HG02884 (cell line): ENCODE measurements around the gene C2orf76.
A peak's percentile ranks its signal among the peaks of the same experiment; 100 is the strongest.

Experiments used
- ATAC-seq: cut with Tn5 transposase; IDR thresholded peaks from one replicate; pipeline ENCODE4 v1.9.1; 2021; ENCODE audit warnings: mild to moderate bottlenecking, moderate library complexity; ENCODE audit not compliant: unreplicated experiment

Gene C2orf76

DNA sequence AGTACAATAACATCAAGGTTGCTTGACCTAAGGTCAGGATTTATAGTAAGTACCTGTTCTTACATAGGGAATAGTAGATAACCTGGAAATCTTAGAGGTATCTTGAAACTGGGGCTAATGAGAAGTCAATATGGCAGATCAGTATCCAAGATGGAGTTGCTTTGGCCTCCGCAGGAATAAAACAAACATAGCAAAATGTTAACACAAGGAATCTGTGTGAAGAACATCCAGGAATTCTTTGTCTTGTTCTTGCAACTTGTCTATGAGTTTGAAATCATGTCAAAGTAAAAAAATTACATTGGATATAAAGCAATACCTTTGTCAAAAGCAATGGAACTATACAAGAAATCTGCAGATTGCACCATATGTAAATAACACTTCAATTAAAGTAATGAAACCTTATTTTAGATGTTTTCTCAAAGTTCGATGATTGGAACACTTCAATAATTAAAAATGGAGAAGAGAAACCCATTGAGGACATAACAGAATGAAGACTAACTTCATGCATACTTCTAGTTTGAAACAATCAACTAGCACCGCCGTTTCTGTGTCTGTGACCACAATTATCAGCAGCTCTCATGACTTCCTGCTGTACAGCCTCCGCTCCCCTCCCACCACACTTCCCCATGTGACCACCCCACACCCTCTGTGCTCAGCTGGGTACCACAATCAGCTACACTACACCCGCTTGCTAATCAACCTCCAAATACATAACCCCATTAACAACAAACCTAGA, 27.6 kb downstream of the C2orf76 start:
- ATAC-seq = peak; percentile 99

DNA sequence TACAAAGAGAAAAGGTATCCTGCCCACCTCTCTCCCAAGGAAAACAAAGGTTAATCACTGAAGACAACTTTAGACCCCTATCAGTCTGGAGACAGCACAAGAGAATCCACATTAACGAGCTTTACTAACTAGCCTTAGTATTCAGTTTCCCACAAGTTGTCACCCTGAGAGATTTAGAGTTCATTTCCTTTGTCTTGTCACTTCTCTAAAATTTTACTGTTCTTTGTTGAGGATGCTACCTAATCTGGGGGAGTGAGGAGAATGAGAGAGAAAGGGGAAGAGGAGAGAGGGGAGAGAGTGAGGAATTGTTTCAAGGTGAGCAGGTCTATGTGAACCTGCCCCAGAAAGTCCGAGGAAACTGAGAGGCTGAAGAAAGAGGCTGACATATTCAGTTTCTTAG, 28.4 kb downstream of the C2orf76 start:
- no peak for ATAC-seq

DNA sequence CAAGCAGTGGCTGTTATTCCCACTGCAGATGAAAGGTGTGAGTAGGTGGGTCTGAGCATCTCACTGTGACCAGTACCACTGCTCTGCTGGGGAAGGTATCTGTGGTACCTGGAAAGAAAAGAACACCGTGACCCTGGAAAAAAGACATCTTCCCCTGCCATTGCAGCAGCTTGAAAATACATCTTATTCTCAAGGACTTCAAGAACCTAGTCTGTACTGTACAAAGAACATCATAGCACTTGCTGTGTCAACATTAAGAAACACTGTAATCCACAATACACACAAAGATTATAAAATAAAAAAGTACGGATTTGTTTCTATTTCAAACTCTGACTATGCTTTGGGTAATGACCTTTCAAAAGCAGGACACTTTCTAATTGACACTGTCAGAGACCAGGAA, 28.9 kb downstream of the C2orf76 start:
- no peak for ATAC-seq

DNA sequence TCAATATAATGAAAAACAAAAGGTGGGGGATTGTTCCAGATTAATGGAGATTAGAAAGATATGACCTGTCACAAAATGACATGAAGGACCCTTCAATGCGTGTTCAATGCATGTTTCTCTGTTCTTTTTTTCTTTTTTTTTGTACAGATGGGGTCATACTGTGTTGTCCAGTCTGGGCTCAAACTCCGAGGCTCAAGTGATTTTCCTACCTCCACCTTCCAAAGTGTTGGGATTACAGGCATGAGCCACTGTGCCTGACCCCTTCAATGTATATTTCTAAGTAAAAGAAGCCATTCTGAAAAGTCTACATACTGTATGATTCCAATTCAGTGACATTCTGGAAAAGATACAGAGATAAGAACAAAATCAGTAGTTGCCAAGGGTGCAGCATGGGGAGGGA, 32.8 kb downstream of the C2orf76 start:
- ATAC-seq = no peak

DNA sequence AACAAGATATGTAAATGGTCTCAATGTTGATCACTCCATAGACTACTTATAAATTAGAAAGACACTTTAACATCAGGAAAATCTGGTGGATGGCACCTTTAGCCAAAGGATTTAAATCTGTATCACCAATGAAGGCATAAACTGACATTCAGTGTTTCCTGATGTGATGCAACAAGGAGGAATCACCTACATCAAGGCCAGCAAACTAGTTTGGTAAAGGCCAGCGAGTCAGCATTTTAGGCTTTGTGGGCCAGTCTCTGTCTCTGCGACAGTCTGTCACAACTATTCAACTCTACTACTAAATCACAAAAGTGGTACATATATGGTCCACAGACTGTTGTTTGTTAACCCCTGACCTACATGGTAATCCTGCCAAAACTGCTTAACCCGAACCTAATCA, 33.3 kb downstream of the C2orf76 start:
- no peak for ATAC-seq

DNA sequence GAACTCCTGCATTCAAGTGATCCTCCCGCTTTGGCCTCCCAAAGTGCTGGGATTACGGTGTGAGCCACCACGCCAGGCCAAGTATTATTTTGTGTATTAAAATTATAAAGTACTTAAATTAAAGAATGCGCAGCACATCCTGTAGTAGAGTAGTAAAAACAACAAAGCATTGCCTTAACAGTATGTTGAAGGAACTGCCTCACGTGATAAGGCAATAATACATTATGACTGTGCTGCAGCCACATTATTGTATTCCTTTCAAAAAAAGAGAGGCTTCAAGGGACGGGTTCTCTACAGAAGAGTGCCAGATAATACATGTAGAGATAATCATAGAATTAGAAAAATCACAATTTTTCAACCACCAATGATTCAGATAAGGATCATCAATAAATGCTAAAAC, 33.7 kb downstream of the C2orf76 start:
- no peak for ATAC-seq

DNA sequence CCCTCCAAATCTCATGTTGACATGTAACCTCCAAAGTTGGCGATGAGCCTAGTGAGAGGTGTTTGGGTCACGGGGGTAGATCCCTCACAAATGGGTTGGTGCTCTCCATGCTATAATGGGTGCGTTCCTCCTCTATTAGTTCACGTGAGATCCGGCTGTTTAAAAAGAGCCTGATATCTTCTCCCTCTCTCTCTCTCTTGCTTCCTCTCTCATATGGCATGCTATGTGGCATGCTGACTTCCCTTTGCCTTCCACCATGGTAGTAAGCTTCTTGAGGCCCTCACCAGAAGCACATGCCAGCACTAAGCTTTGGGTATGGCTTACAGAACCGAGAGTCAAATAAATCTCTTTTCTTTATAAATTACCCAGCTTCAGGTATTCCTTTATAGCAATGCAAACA, 39.2 kb downstream of the C2orf76 start:
- no peak for ATAC-seq

DNA sequence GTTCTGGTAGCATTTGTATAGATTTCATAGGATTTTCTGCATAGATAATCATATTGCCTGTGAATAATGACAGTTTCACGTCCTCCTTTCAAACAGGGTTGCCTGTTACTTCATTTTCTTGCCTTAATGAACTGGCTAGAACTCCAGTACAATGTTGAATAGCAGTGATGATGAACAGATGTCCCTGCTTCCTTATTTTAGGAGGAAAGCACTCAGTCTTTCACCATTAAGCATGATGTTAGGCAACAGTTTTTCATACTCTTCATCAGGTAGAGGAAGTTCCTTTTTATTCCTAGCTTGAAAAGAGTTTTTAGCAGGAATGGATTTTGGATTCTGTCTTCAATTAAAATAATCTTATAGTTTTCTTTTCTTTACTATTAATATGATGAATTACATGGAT, 39.7 kb downstream of the C2orf76 start:
- no peak for ATAC-seq

DNA sequence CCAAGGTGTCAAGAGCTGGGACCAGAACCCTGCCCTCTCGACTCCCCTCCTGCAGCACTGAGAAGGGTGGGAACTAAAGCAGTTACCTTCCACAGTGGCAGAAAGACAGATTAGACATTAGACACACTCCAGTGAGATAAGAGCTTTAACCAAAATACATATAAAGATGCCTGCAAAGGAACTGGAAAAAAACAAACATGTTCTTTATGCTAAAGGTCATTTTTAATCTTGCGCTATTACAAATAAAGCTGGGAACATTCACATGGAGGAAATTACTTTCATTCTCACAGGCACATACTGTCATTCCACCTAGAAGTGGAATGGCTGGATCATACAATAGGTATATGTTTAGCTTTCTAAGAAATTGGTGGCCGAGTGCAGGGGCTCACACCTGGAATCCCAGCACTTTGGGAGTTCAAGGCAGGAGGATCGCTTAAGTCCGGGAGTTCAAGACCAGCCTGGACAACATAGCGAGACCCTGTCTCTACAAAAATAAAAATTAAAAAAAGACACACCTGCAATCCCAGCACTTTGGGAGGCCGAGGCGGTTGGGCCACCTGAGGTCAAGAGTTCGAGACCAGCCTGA, 41.9 kb downstream of the C2orf76 start:
- no peak for ATAC-seq

DNA sequence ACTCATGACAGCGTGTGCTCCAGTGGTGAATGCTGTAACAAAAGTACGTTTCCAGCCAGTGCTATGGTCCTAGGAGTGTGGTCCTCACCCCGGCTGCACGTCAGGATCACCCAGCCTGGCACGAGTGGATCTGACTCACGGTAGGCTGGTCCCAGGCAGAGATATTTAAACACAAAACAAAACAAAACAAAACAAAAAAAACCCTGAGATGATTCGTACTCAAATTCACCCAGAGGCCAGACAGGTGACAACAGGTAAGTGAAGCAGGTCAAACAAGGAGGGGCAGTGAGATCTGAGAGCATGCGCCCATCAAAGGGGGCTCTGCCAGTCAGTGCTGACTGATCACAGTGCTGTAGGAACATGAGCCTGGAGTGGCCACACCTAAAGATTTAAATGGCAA, 43.2 kb downstream of the C2orf76 start:
- no peak for ATAC-seq

DNA sequence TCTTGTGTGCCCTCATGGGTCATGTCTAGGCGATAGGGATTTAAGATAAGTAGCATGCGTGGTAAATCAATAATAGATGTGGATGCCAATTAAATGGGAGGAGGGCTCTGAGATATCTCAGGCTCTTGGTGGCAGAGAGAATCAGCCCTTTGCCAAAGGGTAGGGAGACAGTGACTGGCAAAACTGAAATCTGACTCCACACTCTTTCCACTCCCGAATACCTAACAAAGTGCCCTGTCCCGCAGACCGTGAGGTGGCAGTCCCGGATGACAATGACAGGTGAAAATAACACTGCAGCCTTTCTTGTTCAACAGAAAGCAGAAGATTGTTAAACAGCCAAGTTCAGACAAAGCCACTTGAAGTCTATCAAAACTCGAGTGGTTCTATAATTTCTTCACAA, 47.0 kb downstream of the C2orf76 start:
- ATAC-seq = no peak

DNA sequence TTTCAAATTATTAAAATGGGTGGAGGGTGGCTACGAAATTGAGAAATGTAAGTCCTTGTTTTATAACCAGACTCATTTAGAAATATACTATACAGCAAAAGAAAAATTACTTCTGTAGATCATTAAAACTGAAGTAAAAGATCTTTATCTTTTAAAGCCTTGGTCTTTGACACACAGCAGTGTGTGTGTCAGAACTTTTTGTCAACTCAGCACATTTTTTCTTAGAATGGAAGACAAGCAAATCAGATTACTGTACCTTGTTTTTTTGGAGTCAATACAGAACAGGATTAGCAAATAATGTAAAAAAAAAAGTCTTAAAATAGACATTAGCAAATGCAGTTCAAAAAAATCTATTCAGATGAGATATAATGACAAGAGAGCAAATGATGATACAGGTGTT, 49.1 kb downstream of the C2orf76 start:
- no peak for ATAC-seq

DNA sequence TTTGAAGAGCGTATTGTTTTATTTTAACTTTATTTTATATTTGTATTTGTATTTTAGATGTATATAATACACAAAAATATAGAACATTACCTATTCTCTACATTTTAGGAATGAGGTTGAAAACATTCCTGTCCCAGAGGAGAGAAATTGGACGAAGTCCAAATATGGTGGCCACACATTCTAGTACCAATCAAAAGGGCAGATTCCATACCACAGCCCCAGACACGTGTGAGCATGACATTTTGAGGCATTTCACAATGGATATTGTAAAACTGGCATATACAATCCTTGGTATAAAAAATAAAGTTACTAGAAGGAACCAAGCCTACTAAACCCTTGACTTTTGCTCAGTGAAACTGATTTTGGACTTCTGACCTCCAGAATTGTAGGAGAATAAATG, 50.6 kb downstream of the C2orf76 start:
- no peak for ATAC-seq

DNA sequence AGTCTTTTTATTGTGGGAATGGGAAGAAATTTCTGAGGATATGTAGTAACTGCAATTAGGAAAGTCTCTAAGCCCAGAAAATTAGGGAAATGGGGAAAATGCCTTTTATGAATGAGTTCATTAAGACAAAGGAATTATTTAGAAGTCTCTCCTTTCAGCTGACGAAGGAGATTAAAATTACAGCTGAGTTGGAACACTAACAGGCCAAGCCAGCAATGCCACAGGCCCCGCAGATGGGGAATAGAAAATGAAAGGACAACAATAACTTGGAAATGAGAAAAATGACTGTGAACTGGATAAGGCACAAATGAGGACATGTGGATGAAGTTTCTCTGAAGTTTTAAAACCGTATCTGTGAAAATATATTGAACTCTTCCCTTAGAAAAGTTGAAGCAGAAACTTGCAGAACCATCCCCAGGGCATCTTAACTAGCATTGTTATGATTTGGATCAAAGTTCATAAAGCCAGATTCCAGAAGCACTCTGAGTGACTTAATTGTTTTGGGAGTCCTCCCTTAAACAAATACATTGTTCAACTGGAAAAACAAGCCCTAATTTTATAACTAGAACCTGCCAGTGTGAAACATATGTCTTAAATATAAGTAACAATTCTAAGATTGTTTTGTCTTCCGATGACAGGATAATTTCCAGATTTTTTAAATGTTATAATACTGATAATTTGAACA, 51.3 kb downstream of the C2orf76 start:
- ATAC-seq = no peak

DNA sequence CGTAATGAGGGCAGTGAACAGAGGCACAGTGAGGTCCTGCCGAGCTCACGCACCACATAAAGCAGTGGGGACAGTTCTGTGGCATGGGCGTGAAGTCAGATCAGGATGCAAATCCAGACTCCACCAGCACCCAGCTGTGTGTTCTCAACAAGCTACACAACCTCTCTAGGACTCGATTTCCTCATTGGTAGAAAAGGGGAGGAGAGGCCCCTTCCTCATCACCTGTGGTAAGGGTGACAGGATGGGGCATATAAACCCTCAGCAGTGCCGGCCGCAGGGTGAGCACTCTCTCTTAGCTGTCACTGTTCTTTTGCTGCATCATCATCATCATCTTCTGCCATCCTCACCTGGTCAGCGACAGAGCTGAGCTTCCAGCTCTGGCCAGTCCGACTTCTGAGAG, 54.8 kb downstream of the C2orf76 start:
- ATAC-seq = no peak

DNA sequence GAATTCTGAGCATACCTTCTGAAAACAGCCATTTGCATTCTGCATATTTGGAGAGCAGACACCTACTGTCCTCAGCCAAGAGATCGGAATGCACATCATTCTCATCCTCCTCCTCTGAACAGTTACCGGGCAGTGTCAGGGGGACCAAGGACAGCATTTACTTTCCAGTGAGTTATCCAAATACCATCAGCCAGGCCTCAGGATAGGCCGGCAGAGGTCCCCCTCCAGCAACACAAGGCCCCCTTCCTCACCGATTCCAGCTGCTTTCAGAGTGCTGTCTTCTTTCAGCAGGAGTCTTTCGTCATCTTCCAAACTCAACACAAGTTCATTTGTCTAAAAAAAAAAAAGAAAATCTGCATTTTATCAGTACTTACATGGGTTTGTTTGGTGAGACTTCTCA, 55.3 kb downstream of the C2orf76 start:
- no peak for ATAC-seq

DNA sequence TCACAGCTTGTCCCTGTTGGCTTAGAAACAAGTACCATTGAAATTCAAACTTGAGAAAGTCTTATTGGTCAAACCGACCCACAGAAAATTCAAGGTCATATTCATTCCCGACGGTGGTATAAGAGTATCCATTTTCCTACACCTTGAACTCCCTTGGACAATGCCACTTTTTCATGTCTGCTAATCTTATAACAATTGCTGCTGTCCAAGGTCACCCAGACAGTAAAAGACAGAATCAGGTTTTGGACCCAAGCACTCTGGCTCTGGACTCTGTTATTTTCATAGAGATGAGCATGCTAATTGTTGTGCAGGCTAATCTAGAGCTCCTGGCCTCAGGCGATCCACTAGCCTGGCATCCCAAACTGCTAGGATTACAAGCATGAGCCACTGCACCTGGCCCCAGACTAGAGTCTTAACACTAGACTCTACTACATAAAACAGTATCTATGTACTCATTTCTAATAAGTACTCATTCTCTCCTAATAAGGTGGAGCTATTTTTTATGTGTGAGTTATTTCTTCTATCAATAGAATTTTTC, 57.8 kb downstream of the C2orf76 start:
- ATAC-seq = no peak

DNA sequence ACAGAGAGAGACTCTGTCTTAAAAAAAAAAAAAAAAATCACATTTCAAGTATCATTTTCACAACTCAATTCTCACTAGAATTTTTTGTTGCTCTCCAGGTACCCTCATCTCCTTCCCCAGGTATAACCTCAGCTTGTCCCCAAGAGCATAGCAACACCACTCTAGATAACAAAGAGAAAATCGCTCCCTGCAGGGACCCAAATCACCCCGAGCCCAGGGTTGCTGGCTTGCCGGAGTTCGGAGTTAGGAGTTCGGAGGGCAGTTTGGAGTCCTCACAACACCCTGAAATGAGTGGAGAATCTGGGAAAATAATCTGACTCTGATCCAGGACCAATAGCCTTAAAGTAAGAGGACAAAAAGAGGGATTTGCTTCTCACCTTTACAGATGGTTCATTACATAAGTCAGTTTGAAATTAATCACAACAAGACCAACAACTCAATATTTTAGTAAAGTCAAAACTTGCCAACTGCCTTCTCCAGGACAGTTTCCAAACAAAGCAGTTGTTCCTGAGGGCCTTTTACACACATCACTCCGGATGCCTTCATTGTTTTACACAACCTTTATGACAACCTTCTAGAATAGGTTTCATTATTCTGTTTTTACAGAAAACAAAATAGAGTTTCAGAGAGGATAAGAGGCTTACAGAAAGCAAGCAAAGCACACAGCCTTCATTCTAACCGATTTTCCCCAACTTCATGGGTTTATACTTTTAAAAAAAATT, 59.1 kb downstream of the C2orf76 start:
- no peak for ATAC-seq

DNA sequence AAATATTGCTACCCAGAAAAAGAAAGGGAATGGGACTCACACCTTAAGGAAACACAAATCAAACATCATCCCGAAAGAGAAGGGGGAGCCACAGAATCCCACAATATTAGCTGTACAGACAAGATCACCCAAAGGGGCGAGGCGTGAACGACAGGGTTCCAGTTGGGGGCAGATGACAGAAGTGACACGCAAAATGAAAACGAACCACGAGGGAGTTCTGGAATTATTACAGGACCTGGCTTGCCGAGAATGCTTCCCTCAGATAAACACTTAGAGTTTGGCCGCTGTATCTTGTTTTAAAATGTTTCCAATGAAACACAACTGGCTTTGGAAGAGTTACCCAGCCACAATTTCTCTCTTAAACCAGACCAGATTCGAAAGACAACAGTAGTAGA, 60.4 kb downstream of the C2orf76 start:
- no peak for ATAC-seq

DNA sequence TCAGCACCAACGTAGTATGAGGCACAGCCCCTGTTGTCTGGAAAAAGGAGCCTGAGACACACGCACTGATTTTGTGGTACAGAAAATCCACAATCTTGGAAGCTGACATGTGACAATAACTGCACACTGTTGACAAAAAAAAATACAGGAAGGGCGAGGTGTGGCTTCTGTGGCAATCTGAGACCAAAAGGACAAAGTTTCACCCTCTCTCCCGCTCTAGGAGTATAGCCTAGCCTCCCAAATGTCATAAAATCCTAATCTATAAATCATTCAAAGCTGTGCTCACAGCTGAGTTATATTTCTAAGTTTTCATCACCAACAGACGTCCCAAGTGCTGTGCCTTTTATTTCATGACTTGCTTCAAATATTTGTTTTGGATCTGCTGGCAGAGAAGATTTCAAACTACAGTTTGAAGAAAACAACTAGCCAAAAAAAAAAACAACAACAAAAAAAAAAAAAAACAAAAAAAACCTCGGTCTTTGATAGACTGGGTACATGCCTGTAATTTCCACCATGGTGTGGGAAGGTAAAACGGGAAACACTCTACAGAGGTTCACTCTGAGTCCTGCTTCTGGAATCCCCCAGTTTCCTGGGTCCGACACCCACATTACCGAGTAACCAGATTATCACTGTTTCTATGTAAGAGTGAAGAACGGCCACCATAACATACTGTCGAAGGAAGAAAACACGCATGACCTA, 61.0 kb downstream of the C2orf76 start:
- no peak for ATAC-seq

DNA sequence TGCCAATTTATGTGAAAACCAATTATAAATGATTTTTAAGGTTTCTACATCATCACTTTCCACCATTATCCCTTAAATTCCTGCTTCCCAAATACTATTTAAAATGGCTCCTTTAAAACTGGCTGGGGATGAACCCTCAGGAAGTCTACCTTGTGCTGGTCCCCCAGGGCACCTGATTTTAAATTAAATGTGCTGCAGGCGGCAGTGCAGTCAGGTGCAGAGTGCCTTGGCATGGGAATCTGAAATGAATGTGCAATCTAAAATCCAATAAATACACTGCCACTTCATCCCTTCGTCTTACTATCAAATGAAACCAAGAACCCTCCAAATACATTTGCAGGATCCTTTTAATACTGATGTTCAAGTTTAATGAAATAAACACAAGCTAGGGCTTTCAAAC, 61.8 kb downstream of the C2orf76 start:
- ATAC-seq = no peak
